Measurements from ENCODE around the gene FAM53B.
"Not testable (repeated sequence)": the region's sequence is repeated elsewhere in the genome, so short reads cannot be mapped to it uniquely, and the experiment has no call there.

FAM53B gene
- total RNA-seq, result 122 to 336 (median 271) reads per million in 4 experiments

- peak; percentile 55 for DNase-seq
These were observed at the start of gene FAM53B for GRCh38 chr10:124744102-124745050. Gene FAM53B (minus strand): TSS chr10:124744378. CDS start chr10:124706713, 37,665 bp downstream.

GRCh38 chr10:124792998-124793352 is 48.8 kb upstream of the FAM53B start:
- no peak for DNase-seq

GRCh38 chr10:124791547-124792348 is 47.6 kb upstream of the FAM53B start, which contains the start of gene EEF1AKMT2:
Gene EEF1AKMT2 (minus strand): TSS chr10:124791887. CDS start chr10:124791833, 54 bp downstream.
- DNase-seq, result peak; percentile 55

GRCh38 chr10:124782900-124783299 is 38.7 kb upstream of the FAM53B start:
- not testable (repeated sequence) for DNase-seq

- no peak for DNase-seq
These were observed 24.6 kb upstream of the FAM53B start for GRCh38 chr10:124768791-124769190.

- no peak for DNase-seq
These were observed 21.1 kb upstream of the FAM53B start for GRCh38 chr10:124765256-124765655.

GRCh38 chr10:124763267-124763666 is 19.1 kb upstream of the FAM53B start:
- no peak for DNase-seq

GRCh38 chr10:124762281-124762680 is 18.1 kb upstream of the FAM53B start:
- no peak for DNase-seq

GRCh38 chr10:124756156-124756903 is 12.2 kb upstream of the FAM53B start:
- no peak for DNase-seq

- no peak for DNase-seq
These were observed 11.4 kb upstream of the FAM53B start for GRCh38 chr10:124755581-124755980.

- DNase-seq, result no peak
These were observed 10.0 kb upstream of the FAM53B start for GRCh38 chr10:124754227-124754626.

GRCh38 chr10:124748953-124749645 is 4.9 kb upstream of the FAM53B start:
- no peak for DNase-seq

- no peak for DNase-seq
These were observed 4.0 kb upstream of the FAM53B start for GRCh38 chr10:124748166-124748565.

- no peak for DNase-seq
These were observed 3.6 kb upstream of the FAM53B start for GRCh38 chr10:124747745-124748144.

- DNase-seq, result no peak
These were observed 2.8 kb upstream of the FAM53B start for GRCh38 chr10:124746992-124747391.

GRCh38 chr10:124746447-124746846 is 2.3 kb upstream of the FAM53B start:
- not testable (repeated sequence) for DNase-seq

GRCh38 chr10:124745673-124746072 is 1.5 kb upstream of the FAM53B start:
- no peak for DNase-seq

GRCh38 chr10:124745252-124745651 is 1.1 kb upstream of the FAM53B start:
- DNase-seq, result no peak

GRCh38 chr10:124743191-124744101 is 732 bp downstream of the FAM53B start:
- no peak for DNase-seq

- DNase-seq, result no peak
These were observed 1.6 kb downstream of the FAM53B start for GRCh38 chr10:124742413-124743190.

Measured in effector CD8-positive, alpha-beta T cell (primary cell).